Testis (tissue), 2 donors: ENCODE data around the gene SLC22A4.

Source experiments
- CTCF ChIP-seq, 3 experiments: fragments of 450-650 bp in 2 of 3; fragments of 200-600 bp in 1 of 3; sonication (generic) in 1 of 3; IDR thresholded peaks; one replicate each; pipeline ENCODE4 v1.5.1; 2016 to 2019; ENCODE audit warnings: antibody characterized with exemption in 3 of 3, mild to moderate bottlenecking in 2 of 3, moderate library complexity in 1 of 3
- POLR2A ChIP-seq: fragments of 450-650 bp; IDR thresholded peaks from one replicate; pipeline ENCODE4 v1.6.1; 2017; ENCODE audit warnings: antibody characterized with exemption, mild to moderate bottlenecking, moderate library complexity

DNA sequence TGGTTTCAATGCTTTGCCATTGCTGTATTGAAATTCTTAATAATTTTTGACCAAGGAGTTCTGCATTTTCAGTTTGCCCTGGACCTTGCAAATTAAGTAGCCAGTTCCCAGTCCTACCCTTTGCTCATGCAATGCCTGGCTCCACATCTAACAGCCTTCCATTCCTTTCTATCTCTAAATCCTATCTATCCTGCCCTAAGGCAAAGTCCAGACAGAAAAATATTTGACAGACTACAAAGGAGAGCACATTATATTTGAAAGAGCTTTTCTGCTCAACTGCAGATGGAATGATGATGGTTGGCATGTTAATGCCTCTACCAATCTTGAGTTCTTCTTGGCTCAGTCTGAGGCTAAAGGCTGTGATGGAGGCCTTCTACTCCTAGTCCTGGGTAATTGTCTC lies 15.5 kb downstream of the SLC22A4 start:
- TF ChIP-seq CTCF (IDR thresholded peaks at IDR 0.05) (no peak), POLR2A (no peak)
